Suprapubic skin (tissue), 4 donors: ENCODE measurements around the gene FKBP6. TPM values are rescaled to one million over a fixed set of nuclear protein-coding genes. Genes with fewer than 3 reads are reported as not detected.
"Not testable (repeated sequence)": the region's sequence is repeated elsewhere in the genome, so short reads cannot be mapped to it uniquely, and the experiment has no call there.

ENCODE experiments used
- DNase-seq, 2 donors: peaks; one replicate each; pipeline ENCODE4 v3.0.0-alpha.2; 2019; ENCODE audit warnings: low spot score in 2 of 2
- H3K27ac ChIP-seq: fragments of 200-600 bp; sonication (generic); one replicate; pipeline ENCODE4 v1.5.1; 2019
- H3K27me3 ChIP-seq: fragments of 200-600 bp; sonication (generic); one replicate; pipeline ENCODE4 v1.5.1; 2019
- H3K36me3 ChIP-seq: fragments of 200-600 bp; sonication (generic); one replicate; pipeline ENCODE4 v1.5.1; 2019
- H3K4me1 ChIP-seq: fragments of 200-600 bp; sonication (generic); one replicate; pipeline ENCODE4 v1.5.1; 2019
- H3K4me3 ChIP-seq: fragments of 200-600 bp; sonication (generic); one replicate; pipeline ENCODE4 v1.5.1; 2019; ENCODE audit warnings: mild to moderate bottlenecking
- H3K9me3 ChIP-seq: fragments of 200-600 bp; sonication (generic); one replicate; pipeline ENCODE4 v1.5.1; 2019
- EP300 ChIP-seq: sonication (generic); formaldehyde crosslinking; IDR thresholded peaks from one replicate; pipeline ENCODE4 v1.6.1; 2017; ENCODE audit warnings: antibody characterized with exemption
- POLR2A ChIP-seq, 2 donors: fragments of 450-650 bp; IDR thresholded peaks; one replicate each; pipeline ENCODE4 v1.6.1; 2017; ENCODE audit warnings: antibody characterized with exemption in 2 of 2, mild to moderate bottlenecking in 2 of 2, moderate library complexity in 2 of 2
- POLR2AphosphoS5 ChIP-seq, 3 donors: sonication (generic); formaldehyde crosslinking; IDR thresholded peaks; one replicate each; pipeline ENCODE4 v1.6.1; 2017; ENCODE audit warnings: antibody characterized with exemption in 3 of 3
- WGBS: methylation state at CpG from one replicate; pipeline ENCODE4 v1.1.5; 2018; 5-methylcytosine and 5-hydroxymethylcytosine counted together
- total RNA-seq, 4 donors: library from RNA; depleted of rRNA; stranded (reverse); fragments of >200 nt; gene quantifications; one replicate each; pipeline ENCODE4 v1.1.0, GENCODE V29; 2016
- TF ChIP-seq, protein P1 (sequence below), 2 donors: fragments of 200-600 bp in 1 of 2; fragments of 450-650 bp in 1 of 2; sonication (generic) in 1 of 2; IDR thresholded peaks; one replicate each; pipeline ENCODE4 v1.5.1; 2016 to 2019; ENCODE audit warnings: antibody characterized with exemption in 2 of 2, mild to moderate bottlenecking in 1 of 2, moderate library complexity in 1 of 2

The FKBP6 gene
- total RNA-seq, 4 donors from 2014 or later = not detected

DNA sequence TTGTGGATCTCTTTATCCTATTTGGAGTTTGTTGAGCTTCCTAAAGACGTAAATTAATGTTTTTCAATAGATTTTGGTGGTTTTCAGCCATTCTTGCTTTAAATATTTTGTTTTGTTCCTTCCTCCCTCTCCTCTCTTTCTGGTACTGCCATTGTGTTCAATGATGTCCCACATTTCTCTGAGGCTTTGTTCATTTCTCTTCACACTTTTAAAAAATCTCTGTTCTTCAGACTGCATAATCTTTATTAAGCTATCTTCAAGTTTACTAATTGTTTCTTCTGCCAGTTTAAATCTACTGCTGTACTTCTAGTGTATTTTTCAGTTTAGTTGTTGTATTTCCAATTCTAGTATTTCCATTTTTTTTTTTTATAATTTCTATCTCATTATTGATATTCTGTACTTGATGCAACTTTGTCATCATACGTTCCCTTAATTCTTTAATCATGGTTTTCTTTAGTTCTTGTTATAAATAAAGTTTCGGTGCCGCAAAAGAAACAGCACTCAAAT lies 60.0 kb downstream of the FKBP6 start:
- 94% methylated on average over 4 of the region's 4 CpGs for WGBS
- no peak for TF ChIP-seq POLR2A (IDR thresholded peaks at IDR 0.05)
- TF ChIP-seq, protein P1, sequence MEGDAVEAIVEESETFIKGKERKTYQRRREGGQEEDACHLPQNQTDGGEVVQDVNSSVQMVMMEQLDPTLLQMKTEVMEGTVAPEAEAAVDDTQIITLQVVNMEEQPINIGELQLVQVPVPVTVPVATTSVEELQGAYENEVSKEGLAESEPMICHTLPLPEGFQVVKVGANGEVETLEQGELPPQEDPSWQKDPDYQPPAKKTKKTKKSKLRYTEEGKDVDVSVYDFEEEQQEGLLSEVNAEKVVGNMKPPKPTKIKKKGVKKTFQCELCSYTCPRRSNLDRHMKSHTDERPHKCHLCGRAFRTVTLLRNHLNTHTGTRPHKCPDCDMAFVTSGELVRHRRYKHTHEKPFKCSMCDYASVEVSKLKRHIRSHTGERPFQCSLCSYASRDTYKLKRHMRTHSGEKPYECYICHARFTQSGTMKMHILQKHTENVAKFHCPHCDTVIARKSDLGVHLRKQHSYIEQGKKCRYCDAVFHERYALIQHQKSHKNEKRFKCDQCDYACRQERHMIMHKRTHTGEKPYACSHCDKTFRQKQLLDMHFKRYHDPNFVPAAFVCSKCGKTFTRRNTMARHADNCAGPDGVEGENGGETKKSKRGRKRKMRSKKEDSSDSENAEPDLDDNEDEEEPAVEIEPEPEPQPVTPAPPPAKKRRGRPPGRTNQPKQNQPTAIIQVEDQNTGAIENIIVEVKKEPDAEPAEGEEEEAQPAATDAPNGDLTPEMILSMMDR (IDR thresholded peaks at IDR 0.05) = no peak
- TF ChIP-seq EP300 = no peak
- Histone ChIP-seq H3K4me3 (no peak overlapping the region), H3K36me3 (no peaks in the 10 kb centered on the region), H3K27me3 (no peaks in the 10 kb centered on the region), H3K4me1 (no peaks in the 10 kb centered on the region), H3K9me3 (peaks cover 14% of the 10 kb centered on the region), H3K27ac (no peak overlapping the region)
- DNase-seq = no peak

DNA sequence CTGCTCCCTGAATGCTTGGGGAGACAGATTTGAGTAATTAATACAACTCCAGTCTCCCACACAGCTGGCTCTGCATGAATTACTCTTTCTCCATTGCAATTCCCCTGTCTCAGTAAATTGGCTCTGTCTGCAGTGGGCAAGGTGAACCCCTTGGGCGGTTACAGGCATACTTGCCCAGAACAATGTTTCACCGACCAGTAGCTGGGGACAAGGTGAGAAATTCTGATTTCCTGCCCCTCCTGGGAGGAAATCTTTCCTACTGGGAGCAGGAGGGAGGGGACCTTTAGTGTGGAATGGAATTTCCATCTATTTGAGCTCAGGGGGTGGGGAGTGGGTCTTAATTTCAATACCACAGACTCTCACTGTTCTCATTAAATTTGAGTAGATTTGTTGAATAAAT lies 63.4 kb downstream of the FKBP6 start:
- 59% methylated on average over 2 of the region's 2 CpGs for WGBS
- peaks cover 14% of the 10 kb centered on the region for H3K9me3 ChIP-seq
- no peak for DNase-seq
- H3K4me3 ChIP-seq = no peak overlapping the region
- H3K36me3 ChIP-seq = no peaks in the 10 kb centered on the region
- H3K27me3 ChIP-seq = no peaks in the 10 kb centered on the region
- no peaks in the 10 kb centered on the region for H3K4me1 ChIP-seq
- H3K27ac ChIP-seq = no peak overlapping the region
- TF ChIP-seq, protein P1 (IDR thresholded peaks at IDR 0.05) = no peak
- TF ChIP-seq POLR2A (IDR thresholded peaks at IDR 0.05) = no peak
- no peak for TF ChIP-seq POLR2AphosphoS5 (IDR thresholded peaks at IDR 0.05)
- no peak for TF ChIP-seq EP300

DNA sequence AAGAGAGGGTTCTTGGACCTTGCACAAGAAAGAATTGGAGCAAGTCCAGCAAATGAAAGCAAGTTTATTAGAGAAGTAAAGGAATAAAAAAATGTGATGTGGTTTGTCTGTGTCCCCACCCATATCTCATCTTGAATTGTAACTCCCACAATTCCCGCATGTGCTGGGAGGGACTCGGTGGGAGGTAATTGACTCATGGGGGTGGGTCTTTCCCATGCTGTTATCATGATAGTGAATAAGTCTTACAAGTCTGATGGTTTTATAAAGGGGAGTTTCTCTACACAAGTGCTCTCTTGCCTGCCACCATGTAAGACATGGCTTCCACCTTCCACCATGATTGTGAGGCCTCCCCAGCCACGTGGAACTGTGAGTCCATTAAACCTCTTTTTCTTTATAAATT lies 66.5 kb downstream of the FKBP6 start:
- H3K4me3 ChIP-seq = no peak overlapping the region
- 51% methylated on average over 3 of the region's 3 CpGs for WGBS
- H3K36me3 ChIP-seq = no peaks in the 10 kb centered on the region
- no peaks in the 10 kb centered on the region for H3K9me3 ChIP-seq
- H3K27me3 ChIP-seq = no peaks in the 10 kb centered on the region
- TF ChIP-seq EP300 (no peak), POLR2A (IDR thresholded peaks at IDR 0.05) (no peak), POLR2AphosphoS5 (IDR thresholded peaks at IDR 0.05) (no peak)
- TF ChIP-seq, protein P1 (IDR thresholded peaks at IDR 0.05) = no peak
- H3K4me1 ChIP-seq = no peaks in the 10 kb centered on the region
- H3K27ac ChIP-seq = no peak overlapping the region
- DNase-seq = no peak

DNA sequence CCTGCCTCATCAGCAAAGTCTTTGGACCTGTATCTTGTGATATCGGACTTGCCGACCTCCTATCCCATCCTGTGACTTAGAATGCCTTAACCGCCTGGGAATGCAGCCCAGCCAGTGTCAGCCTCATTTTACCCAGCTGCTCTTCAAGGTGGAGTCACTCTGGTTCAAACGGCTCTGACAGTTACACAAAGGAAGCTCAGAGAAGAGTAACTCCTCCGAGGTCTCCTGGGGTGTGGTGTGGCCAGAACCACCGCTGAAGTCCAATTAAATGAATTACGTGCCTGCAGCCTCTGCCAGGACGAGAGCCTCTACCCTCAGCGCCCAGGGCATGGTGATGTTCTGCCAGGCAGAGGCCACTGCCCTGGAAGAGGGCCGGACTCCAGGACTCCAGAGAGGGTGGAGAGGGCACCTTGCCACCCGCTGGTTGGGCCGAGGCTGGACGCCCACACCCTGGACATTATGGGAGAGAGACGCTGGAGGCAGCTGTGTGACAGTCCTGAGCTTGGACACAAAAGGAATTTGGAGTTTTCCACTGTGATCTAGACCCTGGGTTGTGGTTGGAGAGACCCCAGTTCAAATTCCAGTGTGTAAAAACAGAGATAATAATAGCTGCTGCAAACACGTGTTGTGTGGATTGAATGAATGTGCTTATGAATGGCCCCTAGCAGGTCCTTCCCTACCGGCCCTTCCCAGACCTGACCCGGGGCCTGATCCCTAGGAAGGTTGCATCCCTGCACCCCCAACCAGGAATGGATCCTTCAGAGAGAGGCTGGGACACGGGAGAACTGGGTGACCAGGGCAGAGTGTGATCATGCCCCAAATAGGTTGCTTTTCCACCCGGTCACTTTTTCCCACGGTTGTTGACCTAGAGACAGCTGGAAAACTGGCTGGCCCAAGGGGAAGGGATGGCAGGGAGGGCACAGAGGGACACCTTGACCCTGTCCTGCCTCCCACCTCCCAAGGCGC lies 67.9 kb downstream of the FKBP6 start:
- 66% methylated on average over 14 of the region's 21 CpGs for WGBS
- Histone ChIP-seq H3K27ac (no peak overlapping the region), H3K27me3 (no peaks in the 10 kb centered on the region), H3K4me3 (no peak overlapping the region), H3K9me3 (no peaks in the 10 kb centered on the region), H3K36me3 (no peaks in the 10 kb centered on the region), H3K4me1 (no peaks in the 10 kb centered on the region)
- no peak for DNase-seq
- no peak for TF ChIP-seq EP300
- no peak for TF ChIP-seq POLR2AphosphoS5 (IDR thresholded peaks at IDR 0.05)
- TF ChIP-seq, protein P1 (IDR thresholded peaks at IDR 0.05) = no peak
- TF ChIP-seq POLR2A (IDR thresholded peaks at IDR 0.05) = no peak

DNA sequence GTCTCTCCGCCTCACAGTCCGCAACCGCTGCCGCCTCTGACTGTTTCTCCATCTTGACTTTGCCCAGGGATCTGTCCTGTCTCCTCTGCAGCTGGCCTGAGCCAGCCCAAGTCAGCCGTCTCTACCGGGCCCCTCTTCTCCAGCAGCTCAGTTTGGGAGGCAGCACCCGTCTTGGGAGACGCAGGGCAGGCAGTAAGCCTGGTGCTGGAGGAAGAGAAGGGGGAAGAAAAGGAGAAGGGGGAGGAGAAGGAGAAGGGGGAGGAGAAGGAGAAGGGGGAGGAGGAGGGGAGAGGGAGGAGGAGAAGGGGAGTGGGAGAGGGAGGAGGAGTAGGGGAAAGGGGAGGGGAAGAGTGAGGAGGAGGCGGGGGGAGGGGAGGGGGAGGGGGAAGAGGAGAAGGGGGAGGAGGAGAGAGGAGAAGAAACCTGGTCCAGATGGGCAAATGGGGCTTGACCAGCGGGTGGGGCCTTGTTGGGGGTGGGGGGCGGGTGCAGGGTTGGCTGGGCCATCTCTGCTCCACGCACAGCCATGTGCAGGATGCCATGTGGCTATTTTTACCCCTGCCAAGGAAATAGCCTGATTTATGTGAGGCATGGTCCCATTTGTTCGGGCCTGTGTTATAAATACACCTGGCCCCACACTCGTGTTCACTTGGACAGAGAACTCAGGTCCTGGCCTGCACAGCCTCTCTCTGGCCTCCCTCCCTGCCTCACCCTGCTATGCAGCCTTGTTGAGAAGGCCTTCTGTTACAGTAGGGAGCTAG lies 69.7 kb downstream of the FKBP6 start:
- TF ChIP-seq, protein P1 (IDR thresholded peaks at IDR 0.05) = no peak
- no peak for TF ChIP-seq POLR2A (IDR thresholded peaks at IDR 0.05)
- TF ChIP-seq POLR2AphosphoS5 (IDR thresholded peaks at IDR 0.05) = no peak
- Histone ChIP-seq H3K9me3 (no peaks in the 10 kb centered on the region), H3K27ac (no peak overlapping the region), H3K27me3 (no peaks in the 10 kb centered on the region), H3K36me3 (no peaks in the 10 kb centered on the region), H3K4me1 (no peaks in the 10 kb centered on the region), H3K4me3 (no peak overlapping the region)
- 51% methylated on average over 13 of the region's 14 CpGs for WGBS
- DNase-seq = no peak

DNA sequence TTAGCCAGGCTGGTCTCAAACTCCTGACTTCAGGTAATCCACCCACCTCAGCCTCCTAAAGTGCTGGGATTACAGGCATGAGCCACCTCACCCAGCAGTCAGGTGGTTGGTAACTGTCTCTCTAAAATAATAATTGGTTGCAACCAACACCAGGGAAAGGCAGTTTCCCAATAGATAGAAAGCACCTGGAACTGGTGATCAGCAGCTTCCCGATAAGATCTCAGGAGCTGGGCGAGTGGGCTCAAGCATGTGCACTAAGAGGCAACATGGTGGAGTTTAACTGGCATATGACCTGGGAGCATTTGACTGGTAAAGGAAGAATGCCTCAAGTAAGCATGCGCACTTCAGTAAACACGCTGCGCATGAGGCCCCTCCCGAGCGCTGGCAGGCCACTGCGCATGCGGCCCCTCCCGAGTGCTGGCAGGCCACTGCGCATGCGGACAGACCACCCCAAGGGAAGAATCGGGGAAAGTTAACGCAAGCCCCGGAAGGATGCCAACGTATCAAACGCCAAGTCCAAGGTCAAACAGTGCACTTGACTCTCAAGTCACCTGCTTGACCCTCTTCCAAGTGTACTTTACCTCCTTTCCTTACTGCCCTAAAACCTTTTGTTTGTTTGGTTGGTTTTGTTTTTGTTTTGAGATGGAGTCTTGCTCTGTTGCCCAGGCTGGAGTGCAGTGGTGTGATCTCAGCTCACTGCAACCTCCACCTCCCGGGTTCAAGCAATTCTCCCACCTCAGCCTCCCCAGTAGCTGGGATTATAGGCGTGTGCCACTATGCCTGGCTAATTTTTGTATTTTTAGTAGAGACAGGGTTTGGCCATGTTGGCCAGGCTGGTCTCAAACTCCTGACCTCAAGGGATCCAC lies 71.5 kb downstream of the FKBP6 start:
- WGBS = 54% methylated on average over 19 of the region's 19 CpGs
- peak in 1 of 2 donors; percentile 74 for DNase-seq
- not testable (repeated sequence) for H3K36me3 ChIP-seq, H3K4me1 ChIP-seq, H3K27ac ChIP-seq, H3K4me3 ChIP-seq, H3K27me3 ChIP-seq, H3K9me3 ChIP-seq

DNA sequence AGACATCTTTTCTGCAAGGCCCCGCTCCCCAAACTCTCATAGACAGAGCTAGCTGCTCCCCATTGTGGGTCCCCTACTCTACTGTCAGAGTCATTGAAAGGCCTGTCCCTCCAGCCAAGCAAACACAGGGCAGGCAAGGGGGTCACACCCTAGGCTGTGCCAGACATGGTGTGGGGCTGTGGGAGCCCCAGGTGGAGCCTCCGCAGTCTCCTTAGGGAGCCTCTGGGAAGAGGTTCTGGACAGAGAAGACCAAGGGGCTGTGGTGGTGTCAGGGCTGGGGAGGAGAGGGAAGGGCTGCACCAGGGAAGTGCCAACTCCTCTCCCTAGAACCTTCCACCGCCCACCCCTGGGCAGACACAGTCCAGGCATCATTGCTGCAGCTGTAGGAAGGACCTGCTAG lies 76.9 kb downstream of the FKBP6 start:
- not testable (repeated sequence) for H3K36me3 ChIP-seq, H3K4me1 ChIP-seq, H3K4me3 ChIP-seq, H3K27me3 ChIP-seq, H3K9me3 ChIP-seq, H3K27ac ChIP-seq, DNase-seq
- 94% methylated on average over 2 of the region's 3 CpGs for WGBS
